ENCODE measurements around the gene SPI1. TPM values are rescaled to one million over a fixed set of nuclear protein-coding genes. Genes with fewer than 3 reads are reported as not detected.

Gene SPI1
- total RNA-seq, 2 experiments from 2014 or later = 4.9 to 5.9 TPM

- intact Hi-C loops (cut with DNase I, micrococcal nuclease) = loop anchor here in 1 of 2 experiments (1.0 kb wide), 1 partner anchor 38 kb away; no protein-coding TSS in a partner anchor
- Mint-ChIP-seq H3K4me1 (ENCODE audit: low read depth) (peaks cover 14% of the 10 kb centered on the region), H3K27ac (no peak overlapping the region), H3K36me3 (ENCODE audit: low read depth) (peaks cover 47% of the 10 kb centered on the region), H3K4me3 (no peak overlapping the region), H3K9me3 (no peaks in the 10 kb centered on the region), H3K27me3 (no peaks in the 10 kb centered on the region)
- ChIA-PET POLR2A (interaction anchor here (1.0 to 2.0 kb wide), 4 partner anchors 12 to 234 kb away, joined by 3 to 11 read pairs (median 7); no protein-coding TSS in a partner anchor), CTCF (interaction anchor here (0.6 to 3.4 kb wide), 15 partner anchors 9 to 590 kb away, joined by 3 to 43 read pairs (median 3); no protein-coding TSS in a partner anchor)
- peaks cover 36% of the 10 kb centered on the region for H3K4me1 ChIP-seq (ENCODE audit: insufficient read depth, low read length)
- H3K27ac ChIP-seq (ENCODE audit: low read depth in 1 of 2, low read length in 2 of 2) = no peak overlapping the region
- peaks cover 27% of the 10 kb centered on the region for H3K36me3 ChIP-seq (ENCODE audit: insufficient read depth, low read length)
- ATAC-seq (ENCODE audit: poor library complexity) (no peak), DNase-seq (peak in 13 of 14 experiments; percentile 25 to 73 (median 51))
- TF ChIP-seq CTCF (IDR thresholded peaks at IDR 0.05) = peak; percentile 77
- no peaks in the 10 kb centered on the region for H3K27me3 ChIP-seq (ENCODE audit: control insufficient read depth in 1 of 2, insufficient read depth in 2 of 2, low read length in 2 of 2)
- no peak overlapping the region for H3K4me3 ChIP-seq (ENCODE audit: low read length)
- H3K9me3 ChIP-seq (ENCODE audit: control insufficient read depth in 1 of 2, insufficient read depth in 1 of 2, low read length in 2 of 2) = no peaks in the 10 kb centered on the region
Observed at GRCh38 chr11:47411884-47412746, 33.8 kb upstream of the SPI1 start.

GRCh38 chr11:47410370-47411264 is 32.3 kb upstream of the SPI1 start:
- intact Hi-C loops (cut with DNase I, micrococcal nuclease) = no loop called here
- peak in 2 of 14 experiments; percentile 2 to 18 for DNase-seq
- no peak overlapping the region for H3K4me3 ChIP-seq (ENCODE audit: low read length)
- no peak overlapping the region for H3K27ac ChIP-seq (ENCODE audit: low read depth in 1 of 2, low read length in 2 of 2)
- Mint-ChIP-seq H3K4me1 (ENCODE audit: low read depth) (peaks cover 17% of the 10 kb centered on the region), H3K9me3 (no peaks in the 10 kb centered on the region), H3K27me3 (no peaks in the 10 kb centered on the region), H3K4me3 (peak overlapping the region; percentile 66), H3K36me3 (ENCODE audit: low read depth) (peaks cover 34% of the 10 kb centered on the region), H3K27ac (peak overlapping the region; percentile 42)
- ChIA-PET POLR2A (interaction anchor here (0.9 to 2.6 kb wide), 3 partner anchors 11 to 16 kb away, joined by 3 to 14 read pairs (median 11); partner anchors contain the start of gene PSMC3), CTCF (interaction anchor here (1.1 to 3.4 kb wide), 3 partner anchors 12 to 80 kb away, joined by 3 to 43 read pairs (median 3); no protein-coding TSS in a partner anchor)
- H3K9me3 ChIP-seq (ENCODE audit: control insufficient read depth in 1 of 2, insufficient read depth in 1 of 2, low read length in 2 of 2) = no peaks in the 10 kb centered on the region
- peaks cover 40% of the 10 kb centered on the region for H3K4me1 ChIP-seq (ENCODE audit: insufficient read depth, low read length)
- no peak for ATAC-seq (ENCODE audit: poor library complexity)
- no peak for TF ChIP-seq CTCF (IDR thresholded peaks at IDR 0.05)
- H3K27me3 ChIP-seq (ENCODE audit: control insufficient read depth in 1 of 2, insufficient read depth in 2 of 2, low read length in 2 of 2) = no peaks in the 10 kb centered on the region
- H3K36me3 ChIP-seq (ENCODE audit: insufficient read depth, low read length) = peaks cover 17% of the 10 kb centered on the region

All from CD4-positive, alpha-beta T cell (primary cell).